B cell (primary cell): ENCODE results near the gene RUVBL2. TPM values are rescaled to one million over a fixed set of nuclear protein-coding genes. Genes with fewer than 3 reads are reported as not detected.

Experiments
- ATAC-seq: fragments of 200-7000 bp; cut with Tn5 transposase; one replicate; pipeline ENCODE4 v1.10.0; 2021; ENCODE audit warnings: low read depth, mild to moderate bottlenecking, moderate number of reproducible peaks, moderate library complexity
- CTCF ChIA-PET: fragments of 350-600 bp; sonication (Branson Sonifier 250); formaldehyde crosslinking; loops from one replicate; lab custom pipeline; 2021; ENCODE audit warnings: antibody characterized with exemption, inconsistent platforms; lab: Charles Lee
- POLR2A ChIA-PET: fragments of 350-600 bp; sonication (Branson Sonifier 250); formaldehyde crosslinking; loops from one replicate; lab custom pipeline; 2021; ENCODE audit warnings: antibody characterized with exemption; lab: Charles Lee
- DNase-seq: peaks from one replicate; pipeline ENCODE4 v3.0.0; 2013
- H2AFZ ChIP-seq: 2 replicates; pipeline ENCODE4 v1.6.1; 2012; ENCODE audit warnings: mild to moderate bottlenecking, low read depth, low read length; ENCODE audit not compliant: insufficient read depth, poor library complexity, severe bottlenecking
- H3K27ac ChIP-seq, 2 donors: 1 replicate in 1 of 2; 2 replicates in 1 of 2; pipeline ENCODE4 v1.5.1; 2012 to 2013; ENCODE audit warnings: low read length in 2 of 2, mild to moderate bottlenecking in 2 of 2, moderate library complexity in 1 of 2
- H3K27me3 ChIP-seq, 4 experiments: fragments of 200-600 bp in 1 of 4; sonication (generic) in 1 of 4; replicated peaks in 1 of 4; 1 replicate in 2 of 4; 2 replicates in 2 of 4; pipeline versions ENCODE4 v1.6.1 to v1.7.0; 2013 to 2016; ENCODE audit warnings: low read length in 3 of 4, mild to moderate bottlenecking in 2 of 4, mixed read lengths in 1 of 4, moderate library complexity in 1 of 4; ENCODE audit not compliant: insufficient read depth in 4 of 4, control insufficient read depth in 3 of 4; ENCODE audit errors: control extremely low read depth in 1 of 4
- H3K36me3 ChIP-seq, 2 experiments: replicated peaks in 1 of 2; 1 replicate in 1 of 2; 2 replicates in 1 of 2; pipeline versions ENCODE4 v1.6.1 to v1.7.1; 2013; ENCODE audit warnings: low read length in 1 of 2; ENCODE audit not compliant: insufficient read depth in 2 of 2, control insufficient read depth in 1 of 2; ENCODE audit errors: control extremely low read depth in 1 of 2, extremely low read depth in 1 of 2
- H3K4me1 ChIP-seq, 2 donors: fragments of 200-600 bp in 1 of 2; sonication (generic) in 1 of 2; 1 replicate in 1 of 2; 2 replicates in 1 of 2; pipeline versions ENCODE4 v1.5.1 to v1.6.1; 2013 to 2017; ENCODE audit warnings: low read length in 2 of 2; ENCODE audit not compliant: control insufficient read depth in 2 of 2, insufficient read depth in 2 of 2
- H3K4me2 ChIP-seq: replicated peaks from 2 replicates; pipeline ENCODE3; 2012; ENCODE audit warnings: mild to moderate bottlenecking, low read depth, low read length; ENCODE audit not compliant: poor library complexity, severe bottlenecking
- H3K4me3 ChIP-seq, 5 experiments: fragments of 200-600 bp in 1 of 5; sonication (generic) in 1 of 5; 1 replicate in 3 of 5; 2 replicates in 2 of 5; pipeline versions ENCODE4 v1.5.1 to v1.7.0; 2011 to 2016; ENCODE audit warnings: low read length in 4 of 5, mild to moderate bottlenecking in 4 of 5, low read depth in 2 of 5, control low read depth in 1 of 5, moderate library complexity in 1 of 5; ENCODE audit not compliant: insufficient read depth in 1 of 5; ENCODE audit errors: control extremely low read depth in 1 of 5, extremely low read depth in 1 of 5
- H3K79me2 ChIP-seq: fragments of 200-600 bp; sonication (generic); one replicate; pipeline ENCODE4 v1.6.0; 2016; ENCODE audit warnings: low read length; ENCODE audit not compliant: control insufficient read depth, insufficient read depth
- H3K9ac ChIP-seq: fragments of 200-600 bp; sonication (generic); 2 replicates; pipeline ENCODE4 v1.6.1; 2017; ENCODE audit warnings: mild to moderate bottlenecking, low read length, moderate library complexity
- H3K9me3 ChIP-seq, 3 donors: one replicate each; pipeline versions ENCODE4 v1.6.1 to v1.7.1; 2013; ENCODE audit warnings: low read length in 2 of 3; ENCODE audit not compliant: control insufficient read depth in 2 of 3, insufficient read depth in 1 of 3; ENCODE audit errors: control extremely low read depth in 1 of 3
- H4K20me1 ChIP-seq: 2 replicates; pipeline ENCODE4 v1.6.0; 2012; ENCODE audit warnings: mild to moderate bottlenecking, low read length; ENCODE audit not compliant: insufficient read depth, control insufficient read depth, poor library complexity, severe bottlenecking
- H3K27ac Mint-ChIP-seq: one replicate; pipeline ENCODE4 v1.8.0; 2021; ENCODE audit warnings: mixed read lengths
- H3K27me3 Mint-ChIP-seq: one replicate; pipeline ENCODE4 v1.8.0; 2021; ENCODE audit warnings: mixed read lengths
- H3K4me1 Mint-ChIP-seq: one replicate; pipeline ENCODE4 v1.8.0; 2021; ENCODE audit warnings: mixed read lengths
- H3K4me3 Mint-ChIP-seq: one replicate; pipeline ENCODE4 v1.8.0; 2021; ENCODE audit warnings: mixed read lengths
- H3K9me3 Mint-ChIP-seq: one replicate; pipeline ENCODE4 v1.8.0; 2022; ENCODE audit warnings: mixed read lengths; ENCODE audit not compliant: insufficient read depth
- CTCF ChIP-seq: fragments of 200-600 bp; IDR thresholded peaks from one replicate; pipeline ENCODE4 v1.8.0; 2022; ENCODE audit warnings: antibody characterized with exemption, mild to moderate bottlenecking
- EZH2 ChIP-seq: IDR thresholded peaks from 2 replicates; pipeline ENCODE4 v1.6.1; 2012; ENCODE audit warnings: borderline replicate concordance, low read depth, mild to moderate bottlenecking, moderate library complexity, low read length; ENCODE audit not compliant: insufficient read depth, poor library complexity, severe bottlenecking
- WGBS: methylation state at CpG from one replicate; pipeline ENCODE4 v1.1.5; 2013; ENCODE audit warnings: missing lambda C conversion rate; ENCODE audit not compliant: insufficient coverage; 5-methylcytosine and 5-hydroxymethylcytosine counted together
- intact Hi-C: fragments of 100-400 bp; cut with micrococcal nuclease; formaldehyde crosslinking; loops from one replicate; pipeline ENCODE4 v1.10.0; 2022
- polyA plus RNA-seq: library from polyadenylated mRNA; depleted of rRNA; stranded (reverse); fragments of >200 nt; gene quantifications from 2 replicates; pipeline ENCODE4 v1.2.3, GENCODE V29; 2012
- total RNA-seq, 2 donors: library from RNA; stranded (reverse); fragments of 120-200 nt in 1 of 2; gene quantifications; 1 replicate in 1 of 2; 2 replicates in 1 of 2; pipeline versions ENCODE4 v1.2.3 to v1.2.4, GENCODE V29; 2013 to 2022

RUVBL2 gene
- total and polyA plus RNA-seq, 2 donors (not counting 1 experiment from before 2014, with no cell fraction given), result 36.1 to 57.4 TPM

GRCh38 chr19:48967346-48968178 lies 26.1 kb upstream of the RUVBL2 start:
- CTCF ChIA-PET, result interaction anchor here (0.7 to 4.1 kb wide), 11 partner anchors 9 to 180 kb away, joined by 3 to 17 read pairs (median 4); partner anchors contain the start of genes GYS1, HSD17B14, NUCB1 and RUVBL2
- no peak overlapping the region for H3K4me2 ChIP-seq
- intact Hi-C loops, result no loop called here
- DNase-seq (no peak), ATAC-seq (no peak)
- no peak overlapping the region for H3K4me3 ChIP-seq
- H2AFZ ChIP-seq, result no peak overlapping the region
- Mint-ChIP-seq H3K4me3 (peak overlapping the region; percentile 100), H3K4me1 (peaks cover 63% of the 10 kb centered on the region), H3K27me3 (no peaks in the 10 kb centered on the region), H3K9me3 (no peaks in the 10 kb centered on the region), H3K27ac (peak overlapping the region; percentile 56)
- peaks cover 32 to 54% of the 10 kb centered on the region in 2 donors for H3K4me1 ChIP-seq
- no peak overlapping the region for H3K27ac ChIP-seq
- H3K9me3 ChIP-seq, result peaks cover 0 to 5% (median 0%) of the 10 kb centered on the region in 3 donors
- TF ChIP-seq EZH2 (no peak), CTCF (no peak)
- H3K9ac ChIP-seq, result no peak overlapping the region
- no peaks in the 10 kb centered on the region for H3K27me3 ChIP-seq
- H4K20me1 ChIP-seq, result peaks cover 22% of the 10 kb centered on the region
- POLR2A ChIA-PET, result interaction anchor here (0.5 to 3.2 kb wide), 8 partner anchors 9 to 180 kb away, joined by 3 to 17 read pairs (median 5); partner anchors contain the start of genes GYS1 and RUVBL2
- H3K36me3 ChIP-seq, result peaks cover 0 to 40% of the 10 kb centered on the region in 2 experiments
- 90% methylated on average over 11 of the region's 14 CpGs for WGBS
- peaks cover 26% of the 10 kb centered on the region for H3K79me2 ChIP-seq

DNA sequence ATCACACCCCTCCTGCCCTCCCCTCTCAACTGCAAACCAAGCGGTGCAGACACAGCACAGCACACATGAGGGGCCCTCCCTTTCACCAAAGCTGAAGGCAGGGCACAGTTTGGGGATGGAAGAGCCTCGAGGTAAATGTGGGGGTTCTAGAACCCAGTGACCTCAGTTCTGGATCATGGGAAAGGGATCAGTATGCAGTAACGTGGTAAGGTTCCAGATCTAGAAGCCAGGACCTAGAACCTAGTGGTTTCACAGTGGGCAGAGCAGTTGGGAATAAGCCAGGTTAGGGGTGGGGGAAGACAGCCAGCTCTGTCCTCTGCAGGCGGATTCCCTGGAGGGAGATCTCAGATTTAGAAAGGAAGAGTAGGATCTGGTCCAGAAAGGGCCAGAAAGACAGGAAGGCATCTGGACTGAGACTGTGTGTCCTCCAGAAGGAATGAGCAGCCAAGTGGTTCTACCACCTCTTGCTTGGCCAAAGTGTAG lies 25.5 kb upstream of the RUVBL2 start:
- peaks cover 22% of the 10 kb centered on the region for H4K20me1 ChIP-seq
- ATAC-seq, result no peak
- Mint-ChIP-seq H3K27ac (peak overlapping the region; percentile 53), H3K27me3 (no peaks in the 10 kb centered on the region), H3K4me3 (no peak overlapping the region), H3K9me3 (no peaks in the 10 kb centered on the region), H3K4me1 (peaks cover 58% of the 10 kb centered on the region)
- TF ChIP-seq CTCF, result no peak
- TF ChIP-seq EZH2, result no peak
- no peak for DNase-seq
- peaks cover 0 to 5% (median 0%) of the 10 kb centered on the region in 3 donors for H3K9me3 ChIP-seq
- H3K4me2 ChIP-seq, result no peak overlapping the region
- H3K27ac ChIP-seq, result no peak overlapping the region
- POLR2A ChIA-PET, result interaction anchor here (0.5 to 2.2 kb wide), 4 partner anchors 9 to 180 kb away, joined by 3 to 13 read pairs (median 4); no protein-coding TSS in a partner anchor
- H3K9ac ChIP-seq, result no peak overlapping the region
- CTCF ChIA-PET, result interaction anchor here (1.3 to 4.1 kb wide), 5 partner anchors 25 to 180 kb away, joined by 3 to 17 read pairs (median 9); partner anchors contain the start of genes GYS1, NUCB1 and RUVBL2
- peaks cover 26% of the 10 kb centered on the region for H3K79me2 ChIP-seq
- peaks cover 1 to 44% of the 10 kb centered on the region in 2 experiments for H3K36me3 ChIP-seq
- H3K4me3 ChIP-seq, result no peak overlapping the region
- intact Hi-C loops, result no loop called here
- WGBS, result 89% methylated on average over 3 of the region's 4 CpGs
- no peak overlapping the region for H2AFZ ChIP-seq
- peaks cover 27 to 47% of the 10 kb centered on the region in 2 donors for H3K4me1 ChIP-seq
- no peaks in the 10 kb centered on the region for H3K27me3 ChIP-seq
